GM23338 (cell line): ENCODE measurements around the gene TRAM2. TPM values are rescaled to one million over a fixed set of nuclear protein-coding genes. Genes with fewer than 3 reads are reported as not detected.
A peak's percentile ranks its signal among the peaks of the same experiment; 100 is the strongest.

Experiments used
- ATAC-seq: fragments of 200-7000 bp; cut with Tn5 transposase; 3 replicates; pipeline ENCODE4 v1.9.1; 2020
- DNase-seq: peaks from one replicate; pipeline ENCODE4 v3.0.0-alpha.2; 2015; ENCODE audit warnings: low spot score
- H2AFZ ChIP-seq: fragments of 200-600 bp; sonication (generic); 2 replicates; pipeline ENCODE4 v1.8.0; 2016; ENCODE audit warnings: antibody characterized with exemption, mild to moderate bottlenecking, moderate library complexity
- H3F3A ChIP-seq: fragments of 200-600 bp; sonication (generic); replicated peaks from 2 replicates; pipeline ENCODE4 v1.8.0; 2017; ENCODE audit warnings: antibody characterized with exemption, mixed run types, low read depth
- H3K27ac ChIP-seq: fragments of 200-600 bp; sonication (generic); 2 replicates; pipeline ENCODE4 v1.6.1; 2016; ENCODE audit warnings: low read depth
- H3K27me3 ChIP-seq: fragments of 200-600 bp; sonication (generic); 2 replicates; pipeline ENCODE4 v1.8.0; 2016; ENCODE audit warnings: mild to moderate bottlenecking, mixed run types, moderate library complexity; ENCODE audit not compliant: insufficient read depth
- H3K36me3 ChIP-seq: fragments of 200-600 bp; sonication (generic); 2 replicates; pipeline ENCODE4 v1.8.0; 2016; ENCODE audit warnings: mild to moderate bottlenecking; ENCODE audit not compliant: insufficient read depth
- H3K4me1 ChIP-seq: fragments of 200-600 bp; sonication (generic); 2 replicates; pipeline ENCODE4 v1.8.0; 2016; ENCODE audit warnings: mild to moderate bottlenecking, moderate library complexity; ENCODE audit not compliant: insufficient read depth
- H3K4me2 ChIP-seq: fragments of 200-600 bp; sonication (generic); 2 replicates; pipeline ENCODE4 v1.7.1; 2017; ENCODE audit warnings: mixed run types
- H3K4me3 ChIP-seq: fragments of 200-600 bp; sonication (generic); 2 replicates; pipeline ENCODE4 v1.6.1; 2016; ENCODE audit warnings: mixed run types
- H3K79me2 ChIP-seq: fragments of 200-600 bp; sonication (generic); replicated peaks from 2 replicates; pipeline ENCODE4 v1.8.0; 2017; ENCODE audit warnings: mild to moderate bottlenecking; ENCODE audit not compliant: insufficient read depth
- H3K9me2 ChIP-seq: fragments of 200-600 bp; sonication (generic); 2 replicates; pipeline ENCODE4 v1.8.0; 2017; ENCODE audit not compliant: insufficient read depth
- H4K20me1 ChIP-seq: fragments of 200-600 bp; sonication (generic); replicated peaks from 2 replicates; pipeline ENCODE4 v1.8.0; 2017; ENCODE audit warnings: mild to moderate bottlenecking; ENCODE audit not compliant: insufficient read depth
- H3K27ac Mint-ChIP-seq: 2 replicates; pipeline ENCODE4 v1.8.0; 2020; ENCODE audit warnings: inconsistent platforms, mild to moderate bottlenecking, moderate library complexity, mixed read lengths
- H3K27me3 Mint-ChIP-seq: 3 replicates; pipeline ENCODE4 v1.8.0; 2022; ENCODE audit warnings: low read depth, mild to moderate bottlenecking, moderate library complexity, mixed read lengths, inconsistent platforms; ENCODE audit not compliant: insufficient read depth, poor library complexity
- H3K36me3 Mint-ChIP-seq: 3 replicates; pipeline ENCODE4 v1.8.0; 2021; ENCODE audit warnings: low read depth, mild to moderate bottlenecking, inconsistent platforms, moderate library complexity, mixed read lengths
- H3K4me1 Mint-ChIP-seq: 3 replicates; pipeline ENCODE4 v1.8.0; 2020; ENCODE audit warnings: mild to moderate bottlenecking, inconsistent platforms, mixed read lengths
- H3K4me3 Mint-ChIP-seq: 3 replicates; pipeline ENCODE4 v1.8.0; 2021; ENCODE audit warnings: moderate library complexity, mild to moderate bottlenecking, inconsistent platforms, mixed read lengths
- H3K9me3 Mint-ChIP-seq: 3 replicates; pipeline ENCODE4 v1.8.0; 2020; ENCODE audit warnings: moderate library complexity, mild to moderate bottlenecking, inconsistent platforms, mixed read lengths
- CREB1 ChIP-seq: fragments of 250-450 bp; sonication (Bioruptor Pico); IDR thresholded peaks from 2 replicates; pipeline ENCODE4 v1.5.0; 2020; ENCODE audit warnings: low read depth, mild to moderate bottlenecking, moderate library complexity
- JUNB ChIP-seq: IDR thresholded peaks from one replicate; pipeline ENCODE4 v1.6.1; 2016; ENCODE audit warnings: antibody characterized with exemption; ENCODE audit not compliant: unreplicated experiment
- NANOG ChIP-seq: IDR thresholded peaks from 2 replicates; pipeline ENCODE4 v1.6.1; 2016; ENCODE audit warnings: antibody characterized with exemption, borderline replicate concordance
- STAT1 ChIP-seq: IDR thresholded peaks from one replicate; pipeline ENCODE4 v1.6.1; 2016; ENCODE audit warnings: antibody characterized with exemption; ENCODE audit not compliant: unreplicated experiment
- ZNF114 ChIP-seq: fragments of 250-450 bp; sonication (Bioruptor Pico); IDR thresholded peaks from 2 replicates; pipeline ENCODE4 v1.5.0; 2020; ENCODE audit warnings: mild to moderate bottlenecking, moderate library complexity
- polyA plus RNA-seq: library from polyadenylated mRNA; unstranded; fragments of >200 nt; fragmentation: Nextera tagmentation; extraction: Ambion mirVana; gene quantifications from 2 replicates; pipeline ENCODE4 v1.2.1, GENCODE V29; 2016
- total RNA-seq: library from RNA; depleted of rRNA; stranded (reverse); fragments of >200 nt; shearing (Covaris generic); gene quantifications from 2 replicates; pipeline ENCODE4 v1.2.3, GENCODE V29; 2014
- TF ChIP-seq, protein P1 (sequence below): IDR thresholded peaks from one replicate; pipeline ENCODE4 v1.6.1; 2018; ENCODE audit warnings: antibody characterized with exemption; ENCODE audit not compliant: unreplicated experiment
- TF ChIP-seq, protein P2 (sequence below), 2 experiments: fragments of 200-600 bp in 1 of 2; sonication (generic) in 1 of 2; conservative IDR thresholded peaks; 2 replicates each; pipeline versions ENCODE4 v1.5.1 to v1.6.1; 2016 to 2017; ENCODE audit warnings: antibody characterized with exemption in 2 of 2, low read depth in 2 of 2, mild to moderate bottlenecking in 2 of 2, moderate library complexity in 1 of 2
- TF ChIP-seq, protein P3 (sequence below): fragments of 250-450 bp; sonication (Bioruptor Pico); IDR thresholded peaks from 2 replicates; pipeline ENCODE4 v1.5.0; 2020; ENCODE audit warnings: mild to moderate bottlenecking, moderate library complexity
- TF ChIP-seq, protein P4 (sequence below): IDR thresholded peaks from 2 replicates; pipeline ENCODE4 v1.6.1; 2016; ENCODE audit warnings: antibody characterized with exemption

The TRAM2 gene
- total and polyA plus RNA-seq, 2 experiments from 2014 or later: 4.0 to 14.0 TPM

DNA sequence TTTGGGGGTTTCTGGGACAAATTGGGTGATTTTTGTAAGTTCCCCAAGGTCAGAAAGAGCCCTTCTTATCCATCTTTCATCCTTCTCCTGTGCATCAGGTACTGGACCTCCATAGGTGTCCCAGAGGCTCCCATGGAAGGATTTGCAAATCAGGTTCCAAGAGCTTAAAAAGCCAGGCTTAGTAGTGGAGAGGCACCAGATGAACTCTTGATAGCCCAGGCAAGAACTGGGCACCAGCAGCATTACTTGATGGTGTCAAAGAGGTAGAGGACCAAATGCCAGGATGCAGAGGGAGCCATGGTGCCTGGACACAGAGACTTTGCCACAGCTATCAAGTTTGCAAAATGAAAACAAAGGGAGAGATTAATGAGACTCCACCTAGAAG is 20.9 kb upstream of the TRAM2 start:
- H3K4me3 ChIP-seq: no peak overlapping the region
- H4K20me1 ChIP-seq: no peaks in the 10 kb centered on the region
- H2AFZ ChIP-seq: peak overlapping the region; percentile 75
- TF ChIP-seq JUNB (no peak), ZNF114 (CRISPR knock-in tag) (no peak), CREB1 (CRISPR knock-in tag) (no peak), NANOG (no peak), STAT1 (no peak)
- TF ChIP-seq, protein P1, sequence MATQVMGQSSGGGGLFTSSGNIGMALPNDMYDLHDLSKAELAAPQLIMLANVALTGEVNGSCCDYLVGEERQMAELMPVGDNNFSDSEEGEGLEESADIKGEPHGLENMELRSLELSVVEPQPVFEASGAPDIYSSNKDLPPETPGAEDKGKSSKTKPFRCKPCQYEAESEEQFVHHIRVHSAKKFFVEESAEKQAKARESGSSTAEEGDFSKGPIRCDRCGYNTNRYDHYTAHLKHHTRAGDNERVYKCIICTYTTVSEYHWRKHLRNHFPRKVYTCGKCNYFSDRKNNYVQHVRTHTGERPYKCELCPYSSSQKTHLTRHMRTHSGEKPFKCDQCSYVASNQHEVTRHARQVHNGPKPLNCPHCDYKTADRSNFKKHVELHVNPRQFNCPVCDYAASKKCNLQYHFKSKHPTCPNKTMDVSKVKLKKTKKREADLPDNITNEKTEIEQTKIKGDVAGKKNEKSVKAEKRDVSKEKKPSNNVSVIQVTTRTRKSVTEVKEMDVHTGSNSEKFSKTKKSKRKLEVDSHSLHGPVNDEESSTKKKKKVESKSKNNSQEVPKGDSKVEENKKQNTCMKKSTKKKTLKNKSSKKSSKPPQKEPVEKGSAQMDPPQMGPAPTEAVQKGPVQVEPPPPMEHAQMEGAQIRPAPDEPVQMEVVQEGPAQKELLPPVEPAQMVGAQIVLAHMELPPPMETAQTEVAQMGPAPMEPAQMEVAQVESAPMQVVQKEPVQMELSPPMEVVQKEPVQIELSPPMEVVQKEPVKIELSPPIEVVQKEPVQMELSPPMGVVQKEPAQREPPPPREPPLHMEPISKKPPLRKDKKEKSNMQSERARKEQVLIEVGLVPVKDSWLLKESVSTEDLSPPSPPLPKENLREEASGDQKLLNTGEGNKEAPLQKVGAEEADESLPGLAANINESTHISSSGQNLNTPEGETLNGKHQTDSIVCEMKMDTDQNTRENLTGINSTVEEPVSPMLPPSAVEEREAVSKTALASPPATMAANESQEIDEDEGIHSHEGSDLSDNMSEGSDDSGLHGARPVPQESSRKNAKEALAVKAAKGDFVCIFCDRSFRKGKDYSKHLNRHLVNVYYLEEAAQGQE: no peak
- TF ChIP-seq, protein P2, sequence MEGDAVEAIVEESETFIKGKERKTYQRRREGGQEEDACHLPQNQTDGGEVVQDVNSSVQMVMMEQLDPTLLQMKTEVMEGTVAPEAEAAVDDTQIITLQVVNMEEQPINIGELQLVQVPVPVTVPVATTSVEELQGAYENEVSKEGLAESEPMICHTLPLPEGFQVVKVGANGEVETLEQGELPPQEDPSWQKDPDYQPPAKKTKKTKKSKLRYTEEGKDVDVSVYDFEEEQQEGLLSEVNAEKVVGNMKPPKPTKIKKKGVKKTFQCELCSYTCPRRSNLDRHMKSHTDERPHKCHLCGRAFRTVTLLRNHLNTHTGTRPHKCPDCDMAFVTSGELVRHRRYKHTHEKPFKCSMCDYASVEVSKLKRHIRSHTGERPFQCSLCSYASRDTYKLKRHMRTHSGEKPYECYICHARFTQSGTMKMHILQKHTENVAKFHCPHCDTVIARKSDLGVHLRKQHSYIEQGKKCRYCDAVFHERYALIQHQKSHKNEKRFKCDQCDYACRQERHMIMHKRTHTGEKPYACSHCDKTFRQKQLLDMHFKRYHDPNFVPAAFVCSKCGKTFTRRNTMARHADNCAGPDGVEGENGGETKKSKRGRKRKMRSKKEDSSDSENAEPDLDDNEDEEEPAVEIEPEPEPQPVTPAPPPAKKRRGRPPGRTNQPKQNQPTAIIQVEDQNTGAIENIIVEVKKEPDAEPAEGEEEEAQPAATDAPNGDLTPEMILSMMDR (conservative IDR thresholded peaks at IDR 0.05; ENCODE audit: low read depth in 2 of 2): no peak
- TF ChIP-seq, protein P3, sequence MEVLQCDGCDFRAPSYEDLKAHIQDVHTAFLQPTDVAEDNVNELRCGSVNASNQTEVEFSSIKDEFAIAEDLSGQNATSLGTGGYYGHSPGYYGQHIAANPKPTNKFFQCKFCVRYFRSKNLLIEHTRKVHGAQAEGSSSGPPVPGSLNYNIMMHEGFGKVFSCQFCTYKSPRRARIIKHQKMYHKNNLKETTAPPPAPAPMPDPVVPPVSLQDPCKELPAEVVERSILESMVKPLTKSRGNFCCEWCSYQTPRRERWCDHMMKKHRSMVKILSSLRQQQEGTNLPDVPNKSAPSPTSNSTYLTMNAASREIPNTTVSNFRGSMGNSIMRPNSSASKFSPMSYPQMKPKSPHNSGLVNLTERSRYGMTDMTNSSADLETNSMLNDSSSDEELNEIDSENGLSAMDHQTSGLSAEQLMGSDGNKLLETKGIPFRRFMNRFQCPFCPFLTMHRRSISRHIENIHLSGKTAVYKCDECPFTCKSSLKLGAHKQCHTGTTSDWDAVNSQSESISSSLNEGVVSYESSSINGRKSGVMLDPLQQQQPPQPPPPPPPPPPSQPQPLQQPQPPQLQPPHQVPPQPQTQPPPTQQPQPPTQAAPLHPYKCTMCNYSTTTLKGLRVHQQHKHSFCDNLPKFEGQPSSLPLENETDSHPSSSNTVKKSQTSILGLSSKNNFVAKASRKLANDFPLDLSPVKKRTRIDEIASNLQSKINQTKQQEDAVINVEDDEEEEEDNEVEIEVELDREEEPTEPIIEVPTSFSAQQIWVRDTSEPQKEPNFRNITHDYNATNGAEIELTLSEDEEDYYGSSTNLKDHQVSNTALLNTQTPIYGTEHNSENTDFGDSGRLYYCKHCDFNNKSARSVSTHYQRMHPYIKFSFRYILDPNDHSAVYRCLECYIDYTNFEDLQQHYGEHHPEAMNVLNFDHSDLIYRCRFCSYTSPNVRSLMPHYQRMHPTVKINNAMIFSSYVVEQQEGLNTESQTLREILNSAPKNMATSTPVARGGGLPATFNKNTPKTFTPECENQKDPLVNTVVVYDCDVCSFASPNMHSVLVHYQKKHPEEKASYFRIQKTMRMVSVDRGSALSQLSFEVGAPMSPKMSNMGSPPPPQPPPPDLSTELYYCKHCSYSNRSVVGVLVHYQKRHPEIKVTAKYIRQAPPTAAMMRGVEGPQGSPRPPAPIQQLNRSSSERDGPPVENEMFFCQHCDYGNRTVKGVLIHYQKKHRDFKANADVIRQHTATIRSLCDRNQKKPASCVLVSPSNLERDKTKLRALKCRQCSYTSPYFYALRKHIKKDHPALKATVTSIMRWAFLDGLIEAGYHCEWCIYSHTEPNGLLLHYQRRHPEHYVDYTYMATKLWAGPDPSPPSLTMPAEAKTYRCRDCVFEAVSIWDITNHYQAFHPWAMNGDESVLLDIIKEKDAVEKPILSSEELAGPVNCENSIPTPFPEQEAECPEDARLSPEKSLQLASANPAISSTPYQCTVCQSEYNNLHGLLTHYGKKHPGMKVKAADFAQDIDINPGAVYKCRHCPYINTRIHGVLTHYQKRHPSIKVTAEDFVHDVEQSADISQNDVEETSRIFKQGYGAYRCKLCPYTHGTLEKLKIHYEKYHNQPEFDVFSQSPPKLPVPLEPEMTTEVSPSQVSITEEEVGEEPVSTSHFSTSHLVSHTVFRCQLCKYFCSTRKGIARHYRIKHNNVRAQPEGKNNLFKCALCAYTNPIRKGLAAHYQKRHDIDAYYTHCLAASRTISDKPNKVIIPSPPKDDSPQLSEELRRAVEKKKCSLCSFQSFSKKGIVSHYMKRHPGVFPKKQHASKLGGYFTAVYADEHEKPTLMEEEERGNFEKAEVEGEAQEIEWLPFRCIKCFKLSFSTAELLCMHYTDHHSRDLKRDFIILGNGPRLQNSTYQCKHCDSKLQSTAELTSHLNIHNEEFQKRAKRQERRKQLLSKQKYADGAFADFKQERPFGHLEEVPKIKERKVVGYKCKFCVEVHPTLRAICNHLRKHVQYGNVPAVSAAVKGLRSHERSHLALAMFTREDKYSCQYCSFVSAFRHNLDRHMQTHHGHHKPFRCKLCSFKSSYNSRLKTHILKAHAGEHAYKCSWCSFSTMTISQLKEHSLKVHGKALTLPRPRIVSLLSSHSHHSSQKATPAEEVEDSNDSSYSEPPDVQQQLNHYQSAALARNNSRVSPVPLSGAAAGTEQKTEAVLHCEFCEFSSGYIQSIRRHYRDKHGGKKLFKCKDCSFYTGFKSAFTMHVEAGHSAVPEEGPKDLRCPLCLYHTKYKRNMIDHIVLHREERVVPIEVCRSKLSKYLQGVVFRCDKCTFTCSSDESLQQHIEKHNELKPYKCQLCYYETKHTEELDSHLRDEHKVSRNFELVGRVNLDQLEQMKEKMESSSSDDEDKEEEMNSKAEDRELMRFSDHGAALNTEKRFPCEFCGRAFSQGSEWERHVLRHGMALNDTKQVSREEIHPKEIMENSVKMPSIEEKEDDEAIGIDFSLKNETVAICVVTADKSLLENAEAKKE (CRISPR knock-in tag): no peak
- TF ChIP-seq, protein P4, sequence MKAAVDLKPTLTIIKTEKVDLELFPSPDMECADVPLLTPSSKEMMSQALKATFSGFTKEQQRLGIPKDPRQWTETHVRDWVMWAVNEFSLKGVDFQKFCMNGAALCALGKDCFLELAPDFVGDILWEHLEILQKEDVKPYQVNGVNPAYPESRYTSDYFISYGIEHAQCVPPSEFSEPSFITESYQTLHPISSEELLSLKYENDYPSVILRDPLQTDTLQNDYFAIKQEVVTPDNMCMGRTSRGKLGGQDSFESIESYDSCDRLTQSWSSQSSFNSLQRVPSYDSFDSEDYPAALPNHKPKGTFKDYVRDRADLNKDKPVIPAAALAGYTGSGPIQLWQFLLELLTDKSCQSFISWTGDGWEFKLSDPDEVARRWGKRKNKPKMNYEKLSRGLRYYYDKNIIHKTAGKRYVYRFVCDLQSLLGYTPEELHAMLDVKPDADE: no peak
- H3K27ac Mint-ChIP-seq: no peak overlapping the region
- ATAC-seq (no peak), DNase-seq (no peak)
- H3F3A ChIP-seq: no peaks in the 10 kb centered on the region
- no peaks in the 10 kb centered on the region for H3K36me3 ChIP-seq
- peaks cover 22% of the 10 kb centered on the region for H3K4me1 Mint-ChIP-seq
- H3K4me2 ChIP-seq: peak overlapping the region; percentile 30; the same call in 1 of the 2 replicates
- no peaks in the 10 kb centered on the region for H3K9me2 ChIP-seq
- peak overlapping the region; percentile 54 for H3K4me3 Mint-ChIP-seq
- H3K27me3 ChIP-seq: no peaks in the 10 kb centered on the region
- no peaks in the 10 kb centered on the region for H3K79me2 ChIP-seq
- no peaks in the 10 kb centered on the region for H3K9me3 Mint-ChIP-seq
- H3K27ac ChIP-seq: no peak overlapping the region
- no peaks in the 10 kb centered on the region; the same call in 1 of the 2 replicates for H3K4me1 ChIP-seq
- H3K27me3 Mint-ChIP-seq: peaks cover 8% of the 10 kb centered on the region
- H3K36me3 Mint-ChIP-seq: no peaks in the 10 kb centered on the region
